A549 (cell line): ENCODE data around the gene C1orf87.

Source experiments
- CTCF ChIP-seq: fragments of >200 bp; sonication (Bioruptor Twin); formaldehyde crosslinking; IDR thresholded peaks from 3 replicates; pipeline ENCODE4 v1.5.1; 2016
- ESRRA ChIP-seq: fragments of 150-350 bp; IDR thresholded peaks from 2 replicates; pipeline ENCODE4 v1.6.1; 2014; ENCODE audit warnings: mild to moderate bottlenecking, low read length, borderline replicate concordance
- HDAC2 ChIP-seq: fragments of 200-600 bp; sonication (generic); IDR thresholded peaks from 2 replicates; pipeline ENCODE4 v1.6.1; 2016
- RAD21 ChIP-seq, 2 experiments: fragments of >200 bp in 1 of 2; sonication (Bioruptor Twin) in 1 of 2; formaldehyde crosslinking in 1 of 2; IDR thresholded peaks in 1 of 2; conservative IDR thresholded peaks in 1 of 2; 2 replicates in 1 of 2; 3 replicates in 1 of 2; pipeline ENCODE4 v1.6.1; 2012 to 2018; ENCODE audit warnings: inconsistent platforms in 1 of 2
- RNF2 ChIP-seq: fragments of 200-600 bp; sonication (generic); IDR thresholded peaks from 2 replicates; pipeline ENCODE4 v1.6.1; 2016; ENCODE audit warnings: low read depth, mild to moderate bottlenecking, antibody characterized with exemption, moderate library complexity, borderline replicate concordance

- TF ChIP-seq HDAC2 (no peak), ESRRA (no peak), CTCF (no peak), RAD21 (conservative IDR thresholded peaks at IDR 0.05 in 1 of 2, IDR thresholded peaks at IDR 0.05 in 1 of 2) (no peak), RNF2 (no peak)
Observed at GRCh38 chr1:60108196-60108595, 34.6 kb upstream of the C1orf87 start.
